ENCODE data around the gene MCF2L.

MCF2L gene

DNA sequence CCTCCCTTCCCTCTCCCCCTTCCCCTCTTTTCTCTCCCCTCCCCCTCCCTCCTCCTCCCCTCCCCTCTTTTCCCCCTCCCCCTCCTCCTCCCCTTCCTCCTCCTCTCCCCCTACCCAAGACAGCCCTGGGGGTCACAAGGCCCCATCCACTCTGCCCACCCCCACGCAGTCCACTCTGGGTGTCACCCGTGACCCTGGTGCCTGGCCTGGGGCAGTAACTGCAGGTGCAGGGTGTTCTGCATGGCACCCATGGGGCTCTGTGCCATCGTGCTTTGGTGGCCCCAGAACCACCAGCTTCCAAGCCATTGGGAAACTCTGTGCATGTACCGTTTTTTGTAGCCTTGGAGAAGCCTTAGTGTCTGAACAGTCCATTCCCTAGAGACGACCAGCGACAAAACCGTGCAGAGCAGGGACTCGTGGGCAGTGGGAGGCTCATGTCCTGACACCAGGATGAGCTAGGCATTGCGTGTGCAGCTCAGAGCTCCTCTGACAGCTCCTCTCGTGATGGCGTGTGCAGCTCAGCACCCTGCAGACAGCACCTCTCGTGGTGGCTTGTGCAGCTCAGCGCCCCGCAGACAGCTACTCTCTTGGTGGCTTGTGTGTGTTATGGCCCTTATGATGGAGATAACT lies 92.9 kb downstream of the MCF2L start:
- in situ Hi-C loops (cut with HindIII; ENCODE audit: low sequenced_read_pairs), result no loop called here

DNA sequence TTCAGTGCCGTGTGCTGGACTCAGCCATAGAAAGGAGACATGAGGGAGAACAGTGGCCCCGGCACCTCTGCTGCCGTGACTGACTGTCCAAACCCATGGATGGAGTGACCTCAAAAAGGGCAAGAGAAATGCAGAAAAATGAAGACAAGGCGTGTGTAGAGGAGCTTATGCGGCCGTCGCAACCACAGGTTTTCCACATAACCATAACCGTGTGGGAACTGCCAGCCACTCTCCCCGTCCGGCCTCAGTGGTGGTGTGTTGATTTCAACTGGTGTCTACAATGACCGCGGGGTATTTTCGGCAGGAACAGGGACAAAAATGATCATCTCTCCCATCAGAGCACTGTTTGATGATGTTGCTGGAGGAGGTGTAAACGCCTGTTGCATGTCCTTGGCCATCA lies 93.7 kb downstream of the MCF2L start:
- in situ Hi-C loops (cut with HindIII; ENCODE audit: low sequenced_read_pairs), result no loop called here

DNA sequence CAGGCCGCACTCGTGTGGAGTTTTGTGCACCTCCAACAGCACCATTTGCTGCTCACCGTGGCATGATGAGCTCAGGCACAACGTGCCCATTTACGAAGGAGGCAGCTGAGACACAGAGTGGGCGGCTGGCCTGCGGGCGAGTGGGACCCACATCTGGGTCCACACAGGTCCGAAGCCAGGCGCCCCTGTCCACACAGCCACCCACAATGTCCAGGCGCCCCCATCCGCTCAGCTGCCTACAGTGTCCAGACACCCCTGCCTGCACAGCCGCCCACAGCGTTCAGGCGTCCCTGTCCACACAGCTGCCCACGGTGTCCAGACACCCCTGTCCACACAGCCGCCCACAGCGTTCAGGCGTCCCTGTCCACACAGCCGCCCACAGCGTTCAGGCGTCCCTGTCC lies 94.1 kb downstream of the MCF2L start:
- in situ Hi-C loops (cut with HindIII; ENCODE audit: low sequenced_read_pairs), result no loop called here

- in situ Hi-C loops (cut with HindIII; ENCODE audit: low sequenced_read_pairs), result no loop called here
Observed at GRCh38 chr13:113064000-113064533, 95.1 kb downstream of the MCF2L start.

- in situ Hi-C loops (cut with HindIII; ENCODE audit: low sequenced_read_pairs), result no loop called here
Observed at GRCh38 chr13:113064534-113065405, 95.8 kb downstream of the MCF2L start.

DNA sequence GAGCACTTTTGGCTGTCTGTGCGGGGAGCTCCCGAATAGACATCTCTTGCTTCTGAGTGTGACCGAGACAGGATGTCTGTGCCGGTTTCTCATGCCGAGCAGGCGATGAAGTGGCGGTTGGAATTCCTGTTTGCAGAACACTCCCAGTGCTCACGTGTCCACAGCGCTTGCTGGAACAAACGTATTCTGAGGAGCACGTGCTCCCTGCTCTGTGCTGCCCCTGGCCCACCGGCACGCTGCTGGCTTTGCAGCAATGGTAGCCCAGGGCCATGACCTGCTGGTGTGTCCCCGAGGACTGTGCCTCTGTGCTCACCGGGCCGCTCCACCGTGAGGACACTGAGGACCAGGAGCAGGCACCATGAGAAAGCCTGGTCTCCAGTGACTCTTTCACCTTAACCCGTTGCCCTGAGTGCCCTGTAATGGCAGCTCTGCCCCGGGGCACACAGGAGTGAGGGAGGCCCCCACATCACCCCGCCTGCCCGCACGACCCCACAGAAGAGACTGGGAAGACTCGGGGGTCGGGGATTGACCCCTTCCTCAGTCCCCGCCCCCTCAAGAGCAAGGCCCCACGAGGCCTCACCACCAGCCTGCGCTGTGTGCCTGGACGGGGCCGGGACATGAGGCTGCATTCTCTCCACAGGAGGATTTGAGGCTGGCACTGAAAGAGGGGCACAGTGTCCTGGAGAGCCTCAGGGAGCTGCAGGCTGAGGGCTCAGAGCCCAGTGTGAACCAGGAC lies 96.6 kb downstream of the MCF2L start:
- in situ Hi-C loops (cut with HindIII; ENCODE audit: low sequenced_read_pairs), result no loop called here

- in situ Hi-C loops (cut with HindIII; ENCODE audit: low sequenced_read_pairs), result no loop called here
Observed at GRCh38 chr13:113066142-113066455, 97.1 kb downstream of the MCF2L start.

GRCh38 chr13:113066746-113067145 lies 97.7 kb downstream of the MCF2L start:
- in situ Hi-C loops (cut with HindIII; ENCODE audit: low sequenced_read_pairs), result no loop called here

DNA sequence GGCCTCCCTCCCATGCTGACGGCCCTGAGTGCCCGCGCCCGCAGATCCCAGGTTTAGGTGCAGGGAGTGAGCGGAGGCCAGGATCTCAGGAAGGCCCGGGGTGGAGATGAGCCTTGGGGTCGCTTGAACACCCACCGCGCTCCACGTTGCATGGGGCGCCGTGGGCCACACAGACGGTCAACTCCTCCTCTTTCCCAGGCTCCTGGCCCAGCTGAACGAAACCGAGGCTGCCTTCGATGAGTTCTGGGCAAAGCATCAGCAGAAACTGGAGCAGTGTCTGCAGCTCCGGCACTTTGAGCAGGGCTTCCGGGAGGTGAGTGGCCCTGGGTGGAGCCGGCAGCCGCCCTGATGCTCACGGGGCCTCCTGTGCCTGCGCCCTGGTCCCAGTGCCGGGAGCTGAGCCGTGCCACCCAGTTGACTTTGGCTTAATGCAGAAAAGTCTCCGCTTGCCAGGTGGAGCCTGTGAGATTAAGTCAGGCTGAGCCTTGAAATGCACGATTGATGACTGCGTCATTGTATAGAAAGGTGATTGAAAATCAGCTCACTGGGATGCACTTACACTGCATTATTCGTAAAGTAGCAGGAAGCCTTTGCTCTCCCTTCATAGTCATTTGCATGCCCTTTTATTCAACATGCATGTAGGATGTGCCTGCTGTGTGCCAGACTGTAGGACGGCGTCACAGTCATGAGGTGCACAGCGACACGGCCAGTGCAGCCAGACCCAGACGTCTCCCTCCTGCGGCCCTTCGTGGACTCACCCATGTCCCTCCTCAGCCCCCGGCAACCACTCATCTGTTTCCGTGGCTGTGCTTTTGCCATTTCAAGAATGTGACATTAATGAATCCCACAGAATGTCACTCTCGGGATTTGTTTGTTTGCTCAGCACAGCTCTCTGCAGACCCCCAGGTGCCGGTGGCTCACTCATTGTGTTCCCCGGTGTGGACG lies 101.1 kb downstream of the MCF2L start:
- in situ Hi-C loops (cut with HindIII; ENCODE audit: low sequenced_read_pairs), result loop anchor here (10.0 kb wide), 1 partner anchor 65 kb away; no protein-coding TSS in a partner anchor

DNA sequence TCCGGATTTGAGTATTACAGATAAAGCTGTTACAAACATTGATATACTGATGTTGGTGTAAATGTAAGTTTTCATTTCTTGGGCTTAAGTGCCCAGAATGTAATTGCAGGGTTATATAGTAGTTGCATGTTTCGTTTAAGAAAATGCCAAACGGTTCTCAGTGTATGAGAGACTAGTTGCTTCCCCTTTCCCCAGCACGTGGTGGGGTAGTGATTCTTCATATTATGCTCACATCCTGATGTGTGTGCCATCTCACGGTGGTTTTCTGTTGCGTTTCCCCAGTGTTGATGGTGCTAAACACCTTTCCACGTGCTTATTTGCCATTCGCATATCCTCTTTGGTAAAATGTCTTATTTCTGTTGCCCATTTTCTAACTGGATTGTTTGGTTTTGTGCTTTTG lies 101.8 kb downstream of the MCF2L start:
- in situ Hi-C loops (cut with HindIII; ENCODE audit: low sequenced_read_pairs), result loop anchor here (10.0 kb wide), 1 partner anchor 64 kb away; no protein-coding TSS in a partner anchor

DNA sequence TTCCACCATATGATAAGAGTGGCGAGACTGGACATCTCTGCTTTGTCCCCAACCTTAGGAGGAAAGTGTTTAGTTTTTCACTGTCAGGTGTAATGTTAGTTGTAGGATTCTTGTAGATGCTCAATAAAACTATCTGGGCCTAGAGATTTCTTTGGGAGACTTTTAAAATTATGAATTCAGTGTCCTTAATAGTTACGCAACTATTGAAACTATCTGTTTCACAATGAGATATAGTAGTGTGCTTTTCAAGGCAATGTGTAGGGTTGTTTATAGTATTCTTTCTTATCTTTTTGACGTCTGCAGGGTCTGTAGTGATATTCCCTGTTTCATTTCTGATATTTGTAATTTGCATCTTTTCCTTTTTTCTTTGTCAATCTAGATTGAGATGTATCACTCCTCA lies 103.4 kb downstream of the MCF2L start:
- in situ Hi-C loops (cut with HindIII; ENCODE audit: low sequenced_read_pairs), result loop anchor here (10.0 kb wide), 1 partner anchor 62 kb away; no protein-coding TSS in a partner anchor

DNA sequence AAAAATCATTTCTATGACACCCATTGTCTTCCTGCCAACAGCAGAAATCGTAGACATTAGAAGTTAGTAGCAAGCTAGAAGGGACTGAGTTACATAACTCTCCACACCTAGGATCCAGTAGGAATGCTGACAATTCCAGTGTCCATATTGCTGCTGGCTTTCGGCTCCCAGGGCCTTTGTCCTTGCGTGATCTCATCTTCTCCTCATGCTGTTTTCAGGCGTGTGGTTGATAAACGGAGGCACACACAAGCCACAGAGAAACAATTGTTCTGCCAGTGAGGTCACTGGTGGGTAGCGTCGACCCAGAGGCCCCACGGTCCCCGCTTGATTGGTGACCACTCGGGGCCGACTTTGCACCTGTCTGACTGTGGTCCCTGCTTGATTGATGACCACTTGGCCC lies 104.9 kb downstream of the MCF2L start:
- in situ Hi-C loops (cut with HindIII; ENCODE audit: low sequenced_read_pairs), result loop anchor here (10.0 kb wide), 1 partner anchor 61 kb away; no protein-coding TSS in a partner anchor

- in situ Hi-C loops (cut with HindIII; ENCODE audit: low sequenced_read_pairs), result loop anchor here (10.0 kb wide), 1 partner anchor 60 kb away; no protein-coding TSS in a partner anchor
Observed at GRCh38 chr13:113074401-113074800, 105.4 kb downstream of the MCF2L start.

DNA sequence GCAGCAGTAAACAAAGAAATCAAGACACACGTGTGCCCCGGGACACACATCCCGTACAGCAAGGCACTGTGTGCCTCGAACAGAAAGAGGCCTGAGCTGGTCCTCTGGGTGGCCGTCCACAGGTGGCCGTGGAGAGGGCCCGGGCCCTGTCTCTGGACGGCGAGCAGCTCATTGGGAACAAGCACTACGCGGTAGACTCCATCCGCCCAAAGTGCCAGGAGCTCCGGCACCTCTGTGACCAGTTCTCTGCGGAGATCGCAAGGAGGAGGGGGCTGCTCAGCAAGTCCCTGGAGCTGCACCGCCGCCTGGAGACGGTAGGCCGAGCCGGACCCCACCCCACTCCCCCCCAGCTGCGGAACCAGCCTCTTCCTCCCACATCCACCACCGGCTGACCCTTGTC lies 105.9 kb downstream of the MCF2L start:
- in situ Hi-C loops (cut with HindIII; ENCODE audit: low sequenced_read_pairs), result loop anchor here (10.0 kb wide), 1 partner anchor 60 kb away; no protein-coding TSS in a partner anchor

GRCh38 chr13:113075711-113076110 lies 106.7 kb downstream of the MCF2L start:
- in situ Hi-C loops (cut with HindIII; ENCODE audit: low sequenced_read_pairs), result loop anchor here (10.0 kb wide), 1 partner anchor 59 kb away; no protein-coding TSS in a partner anchor

- in situ Hi-C loops (cut with HindIII; ENCODE audit: low sequenced_read_pairs), result loop anchor here (10.0 kb wide), 1 partner anchor 58 kb away; no protein-coding TSS in a partner anchor
Observed at GRCh38 chr13:113076681-113077401, 107.8 kb downstream of the MCF2L start.

GRCh38 chr13:113077566-113077952 lies 108.5 kb downstream of the MCF2L start:
- in situ Hi-C loops (cut with HindIII; ENCODE audit: low sequenced_read_pairs), result loop anchor here (10.0 kb wide), 1 partner anchor 57 kb away; no protein-coding TSS in a partner anchor

DNA sequence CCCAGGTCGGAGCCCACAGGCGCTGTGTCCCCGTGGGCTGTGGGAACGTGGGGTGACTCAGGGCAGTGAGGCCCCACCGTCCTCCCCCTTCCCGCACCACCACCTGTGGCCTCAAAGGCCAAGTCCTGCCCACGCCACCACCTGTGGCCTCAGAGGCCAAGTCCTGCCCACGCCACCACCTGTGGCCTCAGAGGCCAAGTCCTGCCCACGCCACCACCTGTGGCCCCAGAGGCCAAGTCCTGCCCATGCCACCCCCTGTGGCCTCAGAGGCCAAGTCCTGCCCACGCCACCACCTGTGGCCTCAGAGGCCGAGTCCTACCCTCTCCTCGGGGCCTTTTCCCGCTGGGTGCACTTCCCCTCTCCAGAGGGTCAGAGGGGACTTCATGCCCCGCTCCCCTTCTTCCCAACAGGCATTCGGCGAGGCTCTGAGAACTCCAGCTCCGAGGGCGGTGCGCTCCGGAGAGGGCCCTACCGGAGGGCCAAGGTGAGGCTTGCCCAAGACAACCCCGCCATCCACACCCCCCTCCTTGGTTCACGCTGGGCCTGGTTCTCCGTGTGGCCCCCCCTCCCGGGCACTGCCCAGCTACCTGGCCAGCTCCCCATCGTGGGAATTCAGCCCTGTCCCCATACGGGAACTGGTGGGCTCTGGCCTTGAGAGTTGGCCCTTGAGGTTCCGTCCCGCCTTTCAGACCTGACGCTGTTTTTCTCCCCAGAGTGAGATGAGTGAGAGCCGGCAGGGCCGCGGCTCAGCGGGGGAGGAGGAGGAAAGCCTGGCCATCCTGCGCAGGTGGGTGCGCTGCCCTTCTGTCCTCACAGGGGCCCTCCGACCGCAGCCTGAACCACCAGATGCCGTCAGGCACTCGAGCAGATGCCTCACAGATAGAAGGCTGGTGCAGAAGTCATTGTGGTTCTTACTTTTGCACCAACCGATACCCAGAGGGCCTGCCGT lies 109.2 kb downstream of the MCF2L start:
- in situ Hi-C loops (cut with HindIII; ENCODE audit: low sequenced_read_pairs), result loop anchor here (10.0 kb wide), 1 partner anchor 57 kb away; no protein-coding TSS in a partner anchor

Data from endothelial cell of hepatic sinusoid (primary cell).